Motor neuron (in vitro differentiated cells): ENCODE data around the gene CASP8. TPM values are rescaled to one million over a fixed set of nuclear protein-coding genes. Genes with fewer than 3 reads are reported as not detected.

Experiments used
- total RNA-seq, 8 experiments: library from RNA; unstranded; fragments of 300-600 nt; gene quantifications; 2 replicates each; pipeline versions ENCODE4 v1.2.3 to v1.2.4, GENCODE V29; 2022

CASP8 gene
- total RNA-seq, 8 experiments from 2014 or later = 0.16 to 28.3 (median 6.9) TPM

Other genes with a start within 250 kb of the CASP8 start
- 10 to 100 TPM in 7 of 8 experiments, 1 to 10 TPM in 1; 7.2 to 20.7 (median 15.6) TPM for gene HYCC2, start 188.9 kb upstream of the CASP8 start, total RNA-seq
- 100 to 1,000 TPM in 4 of 8 experiments, 10 to 100 TPM in 4; 77.6 to 135 (median 101) TPM for gene NDUFB3, start 188.5 kb upstream of the CASP8 start, total RNA-seq
- 100 to 1,000 TPM in 1 of 8 experiments, 10 to 100 TPM in 7; 11.4 to 107 (median 24.2) TPM for gene CFLAR, start 144.4 kb upstream of the CASP8 start, total RNA-seq
- gene CASP10, start 77.4 kb upstream of the CASP8 start, total RNA-seq = 10 to 100 TPM in 1 of 8 experiments, 1 to 10 TPM in 2, under 1 TPM in 5; 0.05 to 11.9 (median 0.58) TPM
- gene FLACC1, start 96.8 kb downstream of the CASP8 start, total RNA-seq = 1 to 10 TPM in 5 of 8 experiments, under 1 TPM in 3; 0.46 to 3.7 (median 1.1) TPM
- 10 to 100 TPM in 7 of 8 experiments, 1 to 10 TPM in 1; 8.3 to 58.5 (median 17.8) TPM for gene TRAK2, start 190.9 kb downstream of the CASP8 start, total RNA-seq
- gene STRADB, start 191.2 kb downstream of the CASP8 start, total RNA-seq = 10 to 100 TPM; 24.1 to 77.9 (median 35.6) TPM